Muscle of back (tissue), 11 donors: Measurements from ENCODE around the gene MCEMP1. TPM values are rescaled to one million over a fixed set of nuclear protein-coding genes. Genes with fewer than 3 reads are reported as not detected.

Experiments used
- DNase-seq, 3 donors: peaks; one replicate each; pipeline versions ENCODE4 v3.0.0 to v3.0.0-alpha.2; 2013
- polyA plus RNA-seq, 10 donors: library from polyadenylated mRNA; unstranded; fragments of 120-200 nt; gene quantifications; one replicate each; pipeline ENCODE4 v1.2.1, GENCODE V29; 2013; ENCODE audit not compliant: insufficient read length in 10 of 10

Gene MCEMP1
- polyA plus RNA-seq, 10 donors = 0.10 to 0.38 (median 0.28) TPM; not detected in 4

DNA sequence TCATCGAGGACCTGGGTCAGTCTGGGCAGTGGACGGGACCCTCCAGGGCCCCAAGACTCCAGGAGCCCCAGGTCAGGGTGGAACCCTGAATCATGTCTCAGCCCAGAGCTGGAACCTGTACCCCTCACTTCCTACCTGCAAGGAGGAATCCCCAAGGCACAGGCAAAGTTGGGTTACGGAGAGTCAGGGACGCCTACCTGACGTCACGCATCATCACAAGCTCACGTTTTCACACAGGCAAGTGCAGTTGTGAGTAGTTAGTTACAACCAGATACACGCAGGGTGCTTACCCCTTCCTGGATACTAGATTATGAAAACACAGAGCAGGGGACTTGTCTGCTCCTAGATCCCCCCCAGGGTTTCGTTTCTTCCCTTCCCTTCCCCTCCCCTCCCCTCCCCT lies 6.1 kb upstream of the MCEMP1 start:
- DNase-seq = no peak

DNA sequence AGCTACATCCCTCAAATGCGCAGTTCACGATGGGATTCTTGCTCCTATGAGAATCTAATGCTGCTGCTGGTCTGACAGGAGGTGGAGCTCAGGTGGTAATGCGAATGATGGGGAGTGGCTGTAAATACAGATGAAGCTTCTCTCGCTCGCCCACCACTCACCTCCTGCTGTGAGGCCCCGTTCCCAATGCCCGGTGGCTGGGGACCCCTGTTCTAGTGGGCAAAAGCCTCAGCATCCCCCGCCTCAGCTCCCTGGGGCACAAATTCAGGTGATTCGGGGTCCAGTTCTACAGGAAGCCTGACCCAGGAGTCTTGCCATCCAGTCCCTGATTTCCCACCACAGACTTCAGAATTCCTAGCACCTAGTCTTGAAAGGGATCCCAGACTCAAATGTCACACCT lies 4.4 kb upstream of the MCEMP1 start:
- no peak for DNase-seq

DNA sequence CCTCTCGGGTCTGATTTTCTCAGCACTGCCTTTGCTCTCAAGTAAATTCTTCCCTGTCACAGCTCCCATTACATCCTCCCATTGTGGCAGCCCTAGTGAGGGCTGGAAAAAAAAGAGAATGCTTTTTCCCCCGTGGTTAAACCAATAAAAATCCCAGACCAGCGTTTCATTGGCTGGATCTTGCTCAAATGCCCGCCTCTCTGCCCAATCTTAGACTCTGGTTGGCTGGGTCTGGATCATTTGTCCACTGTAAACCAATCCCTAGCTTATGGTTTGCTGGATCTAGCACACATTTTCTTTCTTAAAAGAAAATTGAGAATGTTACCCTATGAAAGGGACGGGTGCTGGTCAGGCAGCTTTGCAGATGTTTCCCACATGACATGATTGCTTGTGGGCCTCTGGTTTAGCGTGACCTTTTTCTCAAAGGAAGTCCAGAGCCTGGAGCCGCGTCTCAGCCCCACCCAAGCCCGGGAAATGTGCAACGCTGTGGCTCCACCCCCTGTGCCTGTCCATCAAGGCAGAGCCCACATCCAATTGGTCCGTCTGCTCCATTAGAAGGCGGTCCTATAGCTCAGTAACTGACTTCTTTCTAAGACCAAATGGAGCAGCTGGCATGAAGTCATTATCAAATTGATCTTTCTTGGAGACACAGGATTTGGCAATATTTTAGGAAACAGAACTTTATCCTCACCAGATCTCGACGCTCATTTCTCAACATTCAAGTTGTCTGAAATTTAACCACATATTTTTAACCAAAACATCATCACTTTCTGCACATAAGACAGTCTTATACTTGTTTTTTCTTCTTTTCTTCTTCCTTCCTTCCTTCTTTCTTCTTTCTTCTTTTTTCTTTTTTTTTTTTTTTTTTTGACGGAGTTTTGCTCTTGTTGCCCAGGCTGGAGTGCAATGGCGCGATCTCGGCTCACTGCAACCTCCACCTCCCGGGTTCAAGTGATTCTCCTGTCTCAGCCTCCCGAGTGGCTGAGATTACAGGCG lies 2.6 kb upstream of the MCEMP1 start:
- DNase-seq = peak in 2 of 3 donors; percentile 40 to 67

DNA sequence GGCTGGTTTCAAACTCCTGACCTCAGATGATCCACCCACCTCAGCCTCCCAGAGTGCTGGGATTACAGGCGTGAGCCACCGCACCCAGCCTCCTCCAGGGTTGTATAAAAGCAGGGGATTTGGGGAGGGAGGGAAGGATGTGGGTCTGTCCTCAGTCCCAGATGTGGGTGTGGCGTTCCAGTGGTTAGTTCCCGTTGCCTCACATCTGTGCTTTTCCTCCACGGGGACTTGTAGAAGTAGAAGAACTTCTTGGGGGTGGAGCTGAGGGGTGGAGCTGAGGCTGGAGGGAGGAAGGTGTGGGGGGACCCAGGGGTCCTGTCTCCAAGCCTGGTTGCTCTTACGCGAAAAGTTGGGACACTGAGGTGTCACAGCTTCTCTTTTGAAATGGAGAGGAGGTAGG lies 514 bp upstream of the MCEMP1 start:
- DNase-seq = no peak

DNA sequence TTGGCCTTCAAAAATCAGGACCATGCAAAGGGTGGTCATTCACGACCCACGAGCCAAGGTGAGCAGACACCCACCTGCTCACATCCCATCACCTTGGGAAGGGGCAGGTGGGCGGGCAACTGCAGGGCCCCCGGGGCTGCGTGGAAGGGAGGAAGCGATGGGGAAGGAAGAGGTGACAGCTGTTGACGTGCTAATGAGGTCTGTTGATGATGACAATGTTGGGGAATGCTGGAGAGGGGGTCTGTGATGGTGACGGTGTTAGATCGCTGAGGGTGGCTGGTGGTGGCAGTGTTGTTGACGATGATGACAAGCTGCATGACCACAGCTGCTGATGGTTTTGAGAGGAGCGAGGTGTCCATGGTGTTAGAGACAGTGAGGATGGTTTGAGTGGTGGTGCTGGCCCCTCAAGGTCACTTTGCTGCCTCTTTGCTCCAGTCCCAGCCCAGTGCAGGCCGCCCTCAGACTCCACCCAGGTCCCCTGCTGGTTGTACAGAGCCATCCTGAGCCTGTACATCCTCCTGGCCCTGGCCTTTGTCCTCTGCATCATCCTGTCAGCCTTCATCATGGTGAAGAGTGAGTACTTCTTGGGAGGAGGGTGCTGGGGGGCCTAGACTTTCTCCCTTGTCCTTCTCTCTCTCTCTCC lies 900 bp downstream of the MCEMP1 start:
- no peak for DNase-seq

DNA sequence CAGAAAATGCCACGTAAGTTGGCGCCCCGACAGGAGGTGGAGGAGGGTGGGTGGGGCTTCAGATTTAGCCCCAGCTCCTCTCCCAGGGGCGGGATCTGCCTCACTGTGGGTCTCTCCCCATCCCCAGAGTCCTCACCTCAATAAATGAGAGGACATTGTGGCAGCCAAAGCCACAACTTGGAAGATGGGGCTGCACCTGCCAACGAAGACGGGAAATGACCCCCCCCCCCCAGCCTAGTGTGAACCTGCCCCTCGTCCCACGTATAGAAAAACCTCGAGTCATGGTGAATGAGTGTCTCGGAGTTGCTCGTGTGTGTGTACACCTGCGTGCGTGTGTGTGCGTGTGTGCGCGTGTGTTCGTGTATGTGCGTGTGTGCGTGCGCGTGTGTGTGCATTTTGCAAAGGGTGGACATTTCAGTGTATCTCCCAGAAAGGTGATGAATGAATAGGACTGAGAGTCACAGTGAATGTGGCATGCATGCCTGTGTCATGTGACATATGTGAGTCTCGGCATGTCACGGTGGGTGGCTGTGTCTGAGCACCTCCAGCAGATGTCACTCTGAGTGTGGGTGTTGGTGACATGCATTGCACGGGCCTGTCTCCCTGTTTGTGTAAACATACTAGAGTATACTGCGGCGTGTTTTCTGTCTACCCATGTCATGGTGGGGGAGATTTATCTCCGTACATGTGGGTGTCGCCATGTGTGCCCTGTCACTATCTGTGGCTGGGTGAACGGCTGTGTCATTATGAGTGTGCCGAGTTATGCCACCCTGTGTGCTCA lies 2.3 kb downstream of the MCEMP1 start:
- DNase-seq = no peak

DNA sequence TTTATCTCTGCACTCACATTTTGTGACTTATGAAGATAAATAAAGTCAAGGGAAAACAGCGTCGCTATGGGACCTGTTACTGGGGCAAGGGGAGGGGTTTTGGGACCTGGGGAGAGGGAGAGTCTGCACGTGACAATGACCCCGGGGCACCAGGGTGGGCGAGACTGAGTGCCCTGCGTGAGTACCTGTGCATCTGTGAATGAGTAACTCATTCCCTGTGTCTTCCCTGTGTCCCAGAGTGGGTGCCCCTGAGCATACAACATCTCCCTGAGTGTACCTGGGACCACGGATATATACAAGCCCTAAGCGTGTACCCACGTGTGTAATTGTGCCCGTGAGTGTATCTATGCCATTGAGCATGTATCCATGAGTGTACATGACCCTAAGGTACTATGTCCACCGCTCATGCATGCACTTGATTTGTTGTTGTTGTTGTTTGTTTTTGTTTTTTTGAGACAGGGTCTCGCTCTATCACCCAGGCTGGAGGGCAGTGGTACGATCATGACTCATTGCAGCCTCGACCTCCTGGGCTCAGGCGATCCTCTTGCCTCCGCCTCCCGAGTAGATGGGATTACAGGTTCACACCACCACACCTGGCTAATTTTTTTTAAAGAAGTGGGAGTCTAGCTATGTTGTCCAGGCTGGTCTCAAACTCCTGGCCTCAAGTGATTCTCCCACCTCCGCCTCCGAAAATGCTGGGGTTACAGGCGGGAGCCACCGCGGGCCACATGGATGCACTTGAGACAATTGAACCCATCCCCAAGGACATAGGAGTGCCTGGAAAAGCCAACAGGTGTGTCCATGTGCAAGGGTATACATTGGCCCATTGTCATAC lies 3.1 kb downstream of the MCEMP1 start:
- no peak for DNase-seq

DNA sequence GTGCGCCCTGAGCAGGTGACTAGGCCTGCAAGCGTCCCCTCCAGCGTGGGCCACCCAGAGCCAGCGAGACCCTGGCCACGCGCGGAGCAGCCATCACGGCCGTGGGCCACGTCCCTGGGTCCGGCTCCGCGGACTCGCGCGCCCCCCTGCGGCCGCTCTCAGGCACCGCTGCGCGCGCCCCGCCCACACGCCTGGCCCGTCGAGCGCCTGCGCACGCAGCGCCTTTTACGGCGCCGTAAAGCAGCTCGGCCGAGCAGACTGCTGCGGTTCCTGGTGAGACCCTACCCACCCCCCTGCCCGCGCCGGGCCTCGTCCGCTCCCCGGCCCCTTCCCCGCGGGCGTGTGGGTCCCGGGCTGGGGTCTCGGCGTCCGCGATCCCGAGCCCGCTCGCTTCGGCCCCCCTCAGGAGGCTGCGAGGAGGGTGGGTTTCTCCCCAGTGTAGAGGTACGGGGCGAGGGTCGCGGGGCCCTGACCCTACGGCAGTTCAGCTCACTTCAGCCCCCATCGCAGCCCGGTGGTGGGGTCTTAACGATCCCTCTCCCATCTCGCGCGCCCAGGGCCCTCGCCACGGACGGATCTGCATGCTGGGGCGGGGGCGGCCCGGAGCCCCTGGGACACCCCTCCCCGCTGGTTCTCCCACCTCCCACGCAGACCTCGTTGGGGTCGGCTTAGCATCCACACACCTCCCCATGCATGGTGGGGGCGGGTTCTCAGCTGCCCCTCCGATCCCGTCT lies 3.9 kb downstream of the MCEMP1 start, which contains the start of gene TRAPPC5:
TRAPPC5 (plus strand) TSS at position 228 of the 734 bp plus-strand sequence. CDS start 1,421 bp downstream, outside the sequence.
- peak; percentile 81 to 96 (median 94) for DNase-seq

DNA sequence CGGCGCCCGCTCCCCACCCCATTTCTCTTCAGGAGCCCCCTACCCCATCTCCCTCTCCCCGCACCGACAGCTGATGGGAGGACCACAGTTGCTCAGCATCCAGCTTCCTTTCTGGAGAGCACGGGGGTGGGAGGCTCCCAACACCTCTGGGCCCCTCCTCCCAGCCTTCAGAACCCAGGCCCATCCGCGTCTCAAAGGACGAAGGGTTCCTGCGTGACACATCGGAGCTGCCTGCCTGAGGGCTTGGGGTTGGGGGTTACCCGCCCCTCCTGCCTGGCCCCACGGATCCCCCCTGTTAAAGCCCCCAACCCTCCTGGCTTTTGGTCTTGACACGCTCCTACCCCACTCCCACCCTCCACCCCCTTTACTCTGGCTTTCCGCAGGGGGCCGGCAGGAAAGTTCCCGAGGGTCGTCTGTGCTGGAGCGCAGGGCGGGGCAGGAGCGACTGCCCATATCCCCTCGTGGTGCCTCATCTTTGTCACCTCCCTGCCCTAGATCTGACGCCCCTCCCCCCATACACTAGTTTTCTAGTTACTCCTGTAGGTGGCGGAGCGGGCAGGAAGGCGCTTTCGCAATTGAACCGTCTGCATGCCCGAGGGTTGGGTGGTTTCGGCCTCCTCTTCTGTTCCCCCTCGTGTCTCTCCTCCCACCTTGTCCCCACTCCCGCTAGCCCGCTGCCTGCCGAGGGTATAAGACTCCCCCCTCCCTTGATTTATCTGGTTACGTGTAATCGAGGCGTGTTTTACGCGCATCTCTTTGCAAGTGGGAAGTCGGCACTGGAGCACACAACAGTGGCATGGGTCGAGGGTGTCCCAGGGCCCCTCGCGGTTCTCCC lies 4.7 kb downstream of the MCEMP1 start:
- DNase-seq = peak; percentile 65 to 88 (median 77)

DNA sequence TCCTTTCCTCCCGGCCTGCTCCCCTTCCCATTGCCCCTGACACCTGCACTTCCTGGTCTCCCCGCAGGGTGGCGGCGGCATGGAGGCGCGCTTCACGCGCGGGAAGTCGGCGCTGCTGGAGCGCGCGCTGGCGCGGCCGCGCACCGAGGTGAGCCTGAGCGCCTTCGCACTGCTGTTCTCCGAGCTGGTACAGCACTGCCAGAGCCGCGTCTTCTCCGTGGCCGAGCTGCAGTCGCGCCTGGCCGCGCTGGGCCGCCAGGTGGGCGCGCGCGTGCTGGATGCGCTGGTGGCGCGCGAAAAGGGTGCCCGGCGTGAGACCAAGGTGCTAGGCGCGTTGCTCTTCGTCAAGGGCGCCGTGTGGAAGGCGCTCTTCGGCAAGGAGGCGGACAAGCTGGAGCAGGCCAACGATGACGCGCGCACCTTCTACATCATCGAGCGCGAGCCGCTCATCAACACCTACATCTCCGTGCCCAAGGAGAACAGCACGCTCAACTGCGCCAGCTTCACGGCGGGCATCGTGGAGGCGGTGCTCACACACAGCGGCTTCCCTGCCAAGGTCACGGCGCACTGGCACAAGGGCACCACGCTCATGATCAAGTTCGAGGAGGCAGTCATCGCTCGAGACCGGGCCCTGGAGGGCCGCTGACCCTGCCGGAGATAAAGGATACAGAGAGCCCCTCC lies 5.4 kb downstream of the MCEMP1 start:
- DNase-seq = peak in 1 of 3 donors; percentile 16

DNA sequence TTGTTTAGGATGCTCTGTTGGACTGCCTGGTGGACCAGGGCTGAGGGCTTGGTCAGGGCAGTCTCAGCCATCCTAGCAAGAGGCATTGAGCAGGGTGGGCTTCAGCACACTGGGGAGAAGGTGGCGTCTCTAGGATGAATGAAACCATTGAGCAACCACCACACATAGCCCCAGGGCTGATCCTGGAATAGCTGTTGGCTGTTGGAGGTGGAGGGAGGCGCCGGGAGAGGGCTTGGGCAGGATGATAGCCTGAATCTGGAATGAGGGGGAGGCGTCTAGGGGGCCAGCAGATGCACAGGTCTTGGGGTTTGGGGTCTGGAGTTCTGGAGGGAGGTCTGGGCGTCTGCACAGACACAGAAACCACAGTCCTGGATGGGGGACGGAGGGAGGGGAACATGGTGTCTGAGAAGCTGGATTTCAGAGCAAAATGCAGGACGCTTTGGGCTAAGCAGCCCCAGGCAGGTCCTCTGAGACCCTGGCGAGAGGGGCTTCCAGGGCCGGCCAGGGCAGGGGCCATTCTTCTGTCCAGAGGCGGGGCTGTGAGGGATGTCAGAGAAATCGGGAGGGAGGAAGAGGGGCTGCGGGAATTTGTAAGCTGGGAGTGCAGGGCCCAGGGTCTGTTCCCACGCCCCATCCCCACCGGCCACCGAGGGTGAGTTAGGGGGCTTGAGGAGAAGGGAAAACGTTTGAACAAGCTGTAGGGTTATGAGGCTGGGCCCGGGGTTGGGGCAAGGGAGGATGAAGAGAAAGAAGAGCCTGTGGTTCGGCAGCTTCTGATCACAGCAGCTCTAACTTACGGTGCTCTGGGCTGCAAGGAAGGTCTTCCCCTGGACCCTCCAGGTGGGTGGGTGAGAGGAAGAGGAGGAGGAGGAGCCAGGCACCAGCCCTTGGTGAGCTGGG lies 8.9 kb downstream of the MCEMP1 start:
- no peak for DNase-seq

DNA sequence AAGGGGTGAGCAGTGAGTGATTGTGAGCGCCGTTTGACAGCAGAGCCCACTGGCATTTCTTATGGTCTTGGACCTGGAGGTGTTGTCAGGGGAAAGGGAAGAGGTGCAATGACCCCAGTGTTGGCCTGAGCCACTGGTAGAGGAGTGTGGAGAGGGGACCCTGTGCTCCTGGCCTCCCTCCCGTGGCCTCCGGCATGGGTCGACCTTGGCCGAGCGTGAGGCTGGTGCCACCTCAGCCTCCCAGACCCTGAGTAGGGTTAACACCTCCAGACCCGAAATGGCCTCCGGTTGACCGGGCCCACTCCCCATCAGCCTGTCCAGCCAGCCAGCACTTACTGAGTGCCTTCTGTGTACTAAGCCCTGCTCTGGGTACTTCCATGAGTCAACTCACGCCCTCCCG lies 10.3 kb downstream of the MCEMP1 start:
- no peak for DNase-seq

DNA sequence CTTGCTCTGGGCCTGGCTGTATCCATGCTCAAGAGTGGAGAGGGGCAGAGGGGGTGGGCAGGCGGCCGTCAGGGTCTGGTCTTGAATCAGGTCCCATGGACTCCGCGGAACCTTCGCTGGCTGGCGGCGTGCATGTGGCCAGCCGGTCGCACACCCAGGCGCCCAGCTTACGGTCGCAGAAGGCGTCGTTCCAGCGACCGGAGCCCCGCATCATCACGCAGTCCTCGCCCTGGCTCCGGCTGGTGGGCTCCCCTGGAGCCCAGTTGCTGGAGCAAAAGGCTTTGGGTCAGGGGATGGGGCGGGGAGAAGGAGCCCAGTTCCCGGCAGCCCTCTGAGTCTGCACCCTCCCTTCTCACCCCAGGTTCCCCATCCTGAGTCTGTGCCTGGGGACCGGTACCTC lies 12.3 kb downstream of the MCEMP1 start:
- DNase-seq = no peak

DNA sequence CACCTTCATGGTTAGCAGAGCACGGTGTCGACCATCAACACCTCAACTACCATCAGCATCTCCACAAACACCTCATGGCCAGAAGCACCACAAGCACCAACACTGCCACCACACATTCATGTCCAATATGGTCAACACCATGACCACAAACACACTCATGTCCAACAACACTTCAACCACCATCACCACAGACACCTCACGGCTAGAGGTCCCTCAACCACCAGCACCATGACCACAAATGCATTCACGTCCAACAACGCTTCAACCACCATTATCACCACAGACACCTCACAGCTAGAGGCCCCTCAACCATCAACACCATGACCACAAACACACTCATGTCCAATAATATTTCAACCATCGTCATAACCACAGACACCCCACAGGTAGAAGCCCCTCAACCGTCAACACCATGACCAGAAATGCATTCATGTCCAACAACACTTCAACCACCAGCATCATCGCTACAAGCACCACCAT lies 13.9 kb downstream of the MCEMP1 start:
- no peak for DNase-seq

DNA sequence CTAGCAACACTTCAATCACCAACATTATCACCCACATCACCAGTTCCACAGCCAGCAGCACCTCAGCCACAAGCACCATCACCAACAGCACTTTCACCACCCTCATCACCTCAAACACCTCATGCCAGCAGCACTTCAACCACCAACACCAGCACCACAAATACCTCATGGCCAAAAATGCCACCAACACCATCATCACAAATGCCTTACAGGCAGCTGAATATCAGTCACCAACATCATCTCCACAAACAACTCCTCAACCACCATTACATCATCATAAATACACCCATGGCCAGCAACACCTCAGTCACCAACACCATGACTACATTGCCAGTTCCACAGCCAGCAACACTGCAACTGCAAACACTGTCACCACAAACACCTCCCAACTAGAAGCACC lies 14.6 kb downstream of the MCEMP1 start:
- DNase-seq = no peak

DNA sequence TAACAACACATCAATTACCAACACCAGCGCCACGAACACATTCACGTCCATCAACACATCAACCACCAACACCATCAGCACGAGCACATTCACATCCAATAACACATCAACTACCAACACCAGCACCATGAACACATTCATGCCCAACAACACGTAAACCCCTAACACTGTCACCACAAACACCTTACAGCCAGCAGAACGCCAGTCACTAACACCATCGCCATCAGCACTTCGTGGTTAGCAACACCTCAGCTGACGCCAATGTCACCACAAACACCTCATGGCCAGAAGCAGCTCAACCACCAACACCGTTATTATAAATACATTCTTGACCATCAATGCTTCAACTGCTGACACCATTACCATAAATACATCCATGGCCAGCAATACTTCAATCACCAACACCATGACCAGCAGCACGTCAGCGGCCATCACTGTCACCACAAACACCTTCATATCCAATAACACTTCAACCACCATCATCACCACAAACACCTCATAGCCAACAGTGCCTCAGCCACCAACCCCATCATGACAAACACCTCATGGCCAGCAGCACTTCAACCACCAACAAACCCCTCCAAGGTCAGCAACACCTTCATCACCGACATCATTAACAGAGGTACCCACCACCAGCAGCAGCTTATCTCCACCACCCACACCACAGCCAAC lies 15.7 kb downstream of the MCEMP1 start:
- DNase-seq = no peak

DNA sequence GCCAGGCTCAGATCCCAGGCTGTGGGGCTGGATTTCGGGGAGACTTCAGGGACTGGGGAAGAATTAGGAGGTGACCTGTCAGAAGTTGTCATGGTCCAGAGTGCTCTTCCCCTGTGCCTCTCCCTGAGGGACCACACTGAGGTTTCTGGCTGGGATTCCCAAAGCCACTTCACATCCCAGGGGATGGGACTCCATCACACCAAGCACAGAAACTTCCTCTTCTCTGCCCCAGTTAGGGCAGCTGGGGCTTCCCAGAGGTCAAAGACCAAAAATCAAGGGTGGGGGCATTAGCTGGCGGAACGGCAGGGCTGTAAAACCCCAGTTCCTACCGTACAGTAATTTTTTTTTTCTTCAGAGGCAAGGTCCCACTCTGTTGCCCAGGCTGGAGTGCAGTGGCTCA lies 17.6 kb downstream of the MCEMP1 start:
- DNase-seq = no peak
